ENCODE results near the gene DECR2. TPM values are rescaled to one million over a fixed set of nuclear protein-coding genes. Genes with fewer than 3 reads are reported as not detected.

DECR2 gene
- total and polyA plus RNA-seq, 4 donors, result 42.2 to 210 (median 126) TPM

DNA sequence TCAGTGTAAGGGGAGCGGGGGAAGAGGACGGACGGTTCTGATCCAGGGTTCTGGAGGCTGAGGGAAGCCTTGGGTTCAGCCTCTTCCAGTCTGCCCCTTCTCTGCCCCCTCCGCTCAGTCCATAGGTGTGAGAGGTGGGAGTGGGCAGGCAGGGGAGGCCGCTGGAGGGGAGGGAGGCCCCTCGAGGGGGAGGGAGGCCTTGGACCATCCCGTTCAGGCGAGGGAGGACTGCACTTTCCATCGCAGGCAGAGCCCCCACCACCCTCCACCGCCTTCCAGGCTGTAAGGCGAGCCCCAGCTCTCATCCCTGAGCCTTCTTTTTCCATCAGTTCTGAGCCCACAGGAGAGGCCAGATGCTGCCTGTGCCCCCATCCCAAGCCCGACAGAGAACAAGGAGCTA lies 44.9 kb upstream of the DECR2 start:
- Histone ChIP-seq H3K4me1 (ENCODE audit: control insufficient read depth in 4 of 4, insufficient read depth in 4 of 4, low read length in 3 of 4) (peaks cover 1 to 6% (median 3%) of the 10 kb centered on the region in 4 donors), H3K36me3 (ENCODE audit: control insufficient read depth in 4 of 4, insufficient read depth in 3 of 4, low read depth in 1 of 4, low read length in 3 of 4) (no peaks in the 10 kb centered on the region), H3K9me3 (ENCODE audit: control insufficient read depth in 4 of 4, low read length in 3 of 4) (no peaks in the 10 kb centered on the region), H3K27ac (ENCODE audit: low read depth in 1 of 2, low read length in 2 of 2) (no peak overlapping the region), H3K27me3 (ENCODE audit: control insufficient read depth in 4 of 4, insufficient read depth in 4 of 4, low read length in 3 of 4) (no peaks in the 10 kb centered on the region), H3K9ac (ENCODE audit: low read depth in 1 of 2, low read length in 2 of 2) (no peak overlapping the region), H3K4me3 (ENCODE audit: low read depth in 1 of 3, low read length in 3 of 3) (no peak overlapping the region)
- 90% methylated on average over 12 of the region's 12 CpGs for WGBS
- TF ChIP-seq JUND (IDR thresholded peaks at IDR 0.05), result no peak
- TF ChIP-seq, protein P1, sequence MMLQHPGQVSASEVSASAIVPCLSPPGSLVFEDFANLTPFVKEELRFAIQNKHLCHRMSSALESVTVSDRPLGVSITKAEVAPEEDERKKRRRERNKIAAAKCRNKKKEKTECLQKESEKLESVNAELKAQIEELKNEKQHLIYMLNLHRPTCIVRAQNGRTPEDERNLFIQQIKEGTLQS (IDR thresholded peaks at IDR 0.05), result no peak
- TF ChIP-seq, protein P2, sequence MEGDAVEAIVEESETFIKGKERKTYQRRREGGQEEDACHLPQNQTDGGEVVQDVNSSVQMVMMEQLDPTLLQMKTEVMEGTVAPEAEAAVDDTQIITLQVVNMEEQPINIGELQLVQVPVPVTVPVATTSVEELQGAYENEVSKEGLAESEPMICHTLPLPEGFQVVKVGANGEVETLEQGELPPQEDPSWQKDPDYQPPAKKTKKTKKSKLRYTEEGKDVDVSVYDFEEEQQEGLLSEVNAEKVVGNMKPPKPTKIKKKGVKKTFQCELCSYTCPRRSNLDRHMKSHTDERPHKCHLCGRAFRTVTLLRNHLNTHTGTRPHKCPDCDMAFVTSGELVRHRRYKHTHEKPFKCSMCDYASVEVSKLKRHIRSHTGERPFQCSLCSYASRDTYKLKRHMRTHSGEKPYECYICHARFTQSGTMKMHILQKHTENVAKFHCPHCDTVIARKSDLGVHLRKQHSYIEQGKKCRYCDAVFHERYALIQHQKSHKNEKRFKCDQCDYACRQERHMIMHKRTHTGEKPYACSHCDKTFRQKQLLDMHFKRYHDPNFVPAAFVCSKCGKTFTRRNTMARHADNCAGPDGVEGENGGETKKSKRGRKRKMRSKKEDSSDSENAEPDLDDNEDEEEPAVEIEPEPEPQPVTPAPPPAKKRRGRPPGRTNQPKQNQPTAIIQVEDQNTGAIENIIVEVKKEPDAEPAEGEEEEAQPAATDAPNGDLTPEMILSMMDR (IDR thresholded peaks at IDR 0.05; ENCODE audit: low read depth, low read length, missing input control), result no peak
- TF ChIP-seq YY1 (IDR thresholded peaks at IDR 0.05), result no peak
- TF ChIP-seq, protein P3, sequence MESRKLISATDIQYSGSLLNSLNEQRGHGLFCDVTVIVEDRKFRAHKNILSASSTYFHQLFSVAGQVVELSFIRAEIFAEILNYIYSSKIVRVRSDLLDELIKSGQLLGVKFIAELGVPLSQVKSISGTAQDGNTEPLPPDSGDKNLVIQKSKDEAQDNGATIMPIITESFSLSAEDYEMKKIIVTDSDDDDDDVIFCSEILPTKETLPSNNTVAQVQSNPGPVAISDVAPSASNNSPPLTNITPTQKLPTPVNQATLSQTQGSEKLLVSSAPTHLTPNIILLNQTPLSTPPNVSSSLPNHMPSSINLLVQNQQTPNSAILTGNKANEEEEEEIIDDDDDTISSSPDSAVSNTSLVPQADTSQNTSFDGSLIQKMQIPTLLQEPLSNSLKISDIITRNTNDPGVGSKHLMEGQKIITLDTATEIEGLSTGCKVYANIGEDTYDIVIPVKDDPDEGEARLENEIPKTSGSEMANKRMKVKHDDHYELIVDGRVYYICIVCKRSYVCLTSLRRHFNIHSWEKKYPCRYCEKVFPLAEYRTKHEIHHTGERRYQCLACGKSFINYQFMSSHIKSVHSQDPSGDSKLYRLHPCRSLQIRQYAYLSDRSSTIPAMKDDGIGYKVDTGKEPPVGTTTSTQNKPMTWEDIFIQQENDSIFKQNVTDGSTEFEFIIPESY (IDR thresholded peaks at IDR 0.05), result no peak
- no peak for TF ChIP-seq SP1 (IDR thresholded peaks at IDR 0.05)
- no peak for TF ChIP-seq RXRA (IDR thresholded peaks at IDR 0.05)
- TF ChIP-seq, protein P4, sequence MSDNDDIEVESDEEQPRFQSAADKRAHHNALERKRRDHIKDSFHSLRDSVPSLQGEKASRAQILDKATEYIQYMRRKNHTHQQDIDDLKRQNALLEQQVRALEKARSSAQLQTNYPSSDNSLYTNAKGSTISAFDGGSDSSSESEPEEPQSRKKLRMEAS (IDR thresholded peaks at IDR 0.05), result no peak
- TF ChIP-seq, protein P5, sequence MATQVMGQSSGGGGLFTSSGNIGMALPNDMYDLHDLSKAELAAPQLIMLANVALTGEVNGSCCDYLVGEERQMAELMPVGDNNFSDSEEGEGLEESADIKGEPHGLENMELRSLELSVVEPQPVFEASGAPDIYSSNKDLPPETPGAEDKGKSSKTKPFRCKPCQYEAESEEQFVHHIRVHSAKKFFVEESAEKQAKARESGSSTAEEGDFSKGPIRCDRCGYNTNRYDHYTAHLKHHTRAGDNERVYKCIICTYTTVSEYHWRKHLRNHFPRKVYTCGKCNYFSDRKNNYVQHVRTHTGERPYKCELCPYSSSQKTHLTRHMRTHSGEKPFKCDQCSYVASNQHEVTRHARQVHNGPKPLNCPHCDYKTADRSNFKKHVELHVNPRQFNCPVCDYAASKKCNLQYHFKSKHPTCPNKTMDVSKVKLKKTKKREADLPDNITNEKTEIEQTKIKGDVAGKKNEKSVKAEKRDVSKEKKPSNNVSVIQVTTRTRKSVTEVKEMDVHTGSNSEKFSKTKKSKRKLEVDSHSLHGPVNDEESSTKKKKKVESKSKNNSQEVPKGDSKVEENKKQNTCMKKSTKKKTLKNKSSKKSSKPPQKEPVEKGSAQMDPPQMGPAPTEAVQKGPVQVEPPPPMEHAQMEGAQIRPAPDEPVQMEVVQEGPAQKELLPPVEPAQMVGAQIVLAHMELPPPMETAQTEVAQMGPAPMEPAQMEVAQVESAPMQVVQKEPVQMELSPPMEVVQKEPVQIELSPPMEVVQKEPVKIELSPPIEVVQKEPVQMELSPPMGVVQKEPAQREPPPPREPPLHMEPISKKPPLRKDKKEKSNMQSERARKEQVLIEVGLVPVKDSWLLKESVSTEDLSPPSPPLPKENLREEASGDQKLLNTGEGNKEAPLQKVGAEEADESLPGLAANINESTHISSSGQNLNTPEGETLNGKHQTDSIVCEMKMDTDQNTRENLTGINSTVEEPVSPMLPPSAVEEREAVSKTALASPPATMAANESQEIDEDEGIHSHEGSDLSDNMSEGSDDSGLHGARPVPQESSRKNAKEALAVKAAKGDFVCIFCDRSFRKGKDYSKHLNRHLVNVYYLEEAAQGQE (IDR thresholded peaks at IDR 0.05), result no peak
- DNase-seq (ENCODE audit: low spot score), result no peak

DNA sequence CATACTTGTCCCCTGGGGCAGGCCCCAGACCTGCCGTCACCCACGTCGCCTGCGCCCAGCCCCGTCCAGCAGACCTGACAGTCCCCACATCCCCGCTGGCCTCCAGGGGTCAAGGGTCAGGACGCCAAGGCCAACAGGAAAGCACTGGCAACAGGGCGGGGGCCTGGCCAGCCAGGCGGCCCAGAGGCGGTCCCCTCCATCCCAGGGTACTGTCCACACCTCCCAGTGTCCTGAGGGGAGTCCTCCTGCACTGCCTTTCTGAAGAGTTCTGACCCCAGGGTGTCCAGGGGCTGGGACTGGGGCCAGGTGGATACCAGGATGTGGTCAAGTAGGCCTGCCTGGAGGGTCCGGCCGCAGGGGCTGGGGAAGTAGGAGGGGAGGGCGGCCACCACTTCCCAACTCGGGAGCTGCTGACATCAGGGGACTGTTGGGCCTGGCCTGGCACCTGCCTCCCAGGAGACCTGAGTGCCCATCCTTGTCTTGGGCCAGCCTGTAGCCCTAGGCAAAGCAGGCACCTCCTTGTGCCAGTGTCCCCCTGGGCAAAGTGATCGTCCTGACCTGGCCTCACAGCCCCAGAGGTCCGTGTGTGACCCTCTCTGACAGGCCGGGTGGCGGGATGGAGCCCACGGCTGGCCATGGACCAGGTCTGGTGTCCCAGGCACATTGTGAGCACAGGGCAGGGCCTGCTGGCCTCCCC lies 42.5 kb upstream of the DECR2 start:
- TF ChIP-seq, protein P1 (IDR thresholded peaks at IDR 0.05), result no peak
- TF ChIP-seq HNF4A (conservative IDR thresholded peaks at IDR 0.05) (peak in 1 of 2 donors; percentile 10), YY1 (IDR thresholded peaks at IDR 0.05) (no peak), NR2F2 (IDR thresholded peaks at IDR 0.05) (no peak), GABPA (IDR thresholded peaks at IDR 0.05 in 1 of 2, conservative IDR thresholded peaks at IDR 0.05 in 1 of 2) (no peak), FOXA2 (IDR thresholded peaks at IDR 0.05) (no peak)
- TF ChIP-seq, protein P2 (IDR thresholded peaks at IDR 0.05; ENCODE audit: low read depth, low read length, missing input control), result no peak
- no peak for DNase-seq (ENCODE audit: low spot score)
- WGBS, result 70% methylated on average over 19 of the region's 19 CpGs

More for the DNA sequence above, 42.5 kb upstream of the DECR2 start:
- Histone ChIP-seq H3K4me1 (ENCODE audit: control insufficient read depth in 4 of 4, insufficient read depth in 4 of 4, low read length in 3 of 4) (peaks cover 0 to 3% (median 2%) of the 10 kb centered on the region in 4 donors), H3K27me3 (ENCODE audit: control insufficient read depth in 4 of 4, insufficient read depth in 4 of 4, low read length in 3 of 4) (no peaks in the 10 kb centered on the region), H3K9me3 (ENCODE audit: control insufficient read depth in 4 of 4, low read length in 3 of 4) (no peaks in the 10 kb centered on the region), H3K36me3 (ENCODE audit: control insufficient read depth in 4 of 4, insufficient read depth in 3 of 4, low read depth in 1 of 4, low read length in 3 of 4) (no peaks in the 10 kb centered on the region), H3K4me3 (ENCODE audit: low read depth in 1 of 3, low read length in 3 of 3) (no peak overlapping the region), H3K9ac (ENCODE audit: low read depth in 1 of 2, low read length in 2 of 2) (no peak overlapping the region), H3K27ac (ENCODE audit: low read depth in 1 of 2, low read length in 2 of 2) (no peak overlapping the region)

All from liver (tissue), 9 donors.